ENCODE results near the gene PFKFB4.

DNA sequence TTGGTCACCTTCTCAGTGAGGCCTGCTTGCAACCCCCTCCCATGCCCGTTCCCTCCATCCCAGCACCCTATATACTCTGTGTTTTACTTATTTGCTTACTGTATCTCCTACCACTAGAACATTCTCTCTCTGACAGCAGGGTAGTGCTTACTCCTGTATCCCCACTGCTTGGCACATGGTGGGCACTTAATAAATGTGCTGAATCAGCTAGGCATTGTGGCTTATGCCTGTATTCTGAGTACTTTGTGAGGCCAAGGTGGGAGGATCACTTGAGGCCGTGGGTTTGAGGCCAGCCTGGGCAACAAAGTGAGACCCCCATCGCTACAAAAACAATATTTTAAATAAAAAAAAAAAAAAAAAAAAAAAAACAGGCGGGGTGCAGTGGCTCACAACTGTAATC, 45.1 kb downstream of the PFKFB4 start:
- no peak for TF ChIP-seq ASH2L (IDR thresholded peaks at IDR 0.05; ENCODE audit: borderline replicate concordance, low read depth)
- TF ChIP-seq TAF1 (IDR thresholded peaks at IDR 0.05; ENCODE audit: borderline replicate concordance, low read depth, low read length), result no peak
- TF ChIP-seq CTCF (IDR thresholded peaks at IDR 0.05 in 2 of 3, conservative IDR thresholded peaks at IDR 0.05 in 1 of 3; ENCODE audit: control insufficient read depth in 2 of 3, extremely low read depth in 1 of 3, insufficient read depth in 1 of 3, low read depth in 3 of 3, low read length in 3 of 3), result no peak
- TF ChIP-seq SMARCA5 (IDR thresholded peaks at IDR 0.05), result no peak
- no peak for TF ChIP-seq POLR2AphosphoS5 (IDR thresholded peaks at IDR 0.05; ENCODE audit: low read length)
- TF ChIP-seq, protein P1, sequence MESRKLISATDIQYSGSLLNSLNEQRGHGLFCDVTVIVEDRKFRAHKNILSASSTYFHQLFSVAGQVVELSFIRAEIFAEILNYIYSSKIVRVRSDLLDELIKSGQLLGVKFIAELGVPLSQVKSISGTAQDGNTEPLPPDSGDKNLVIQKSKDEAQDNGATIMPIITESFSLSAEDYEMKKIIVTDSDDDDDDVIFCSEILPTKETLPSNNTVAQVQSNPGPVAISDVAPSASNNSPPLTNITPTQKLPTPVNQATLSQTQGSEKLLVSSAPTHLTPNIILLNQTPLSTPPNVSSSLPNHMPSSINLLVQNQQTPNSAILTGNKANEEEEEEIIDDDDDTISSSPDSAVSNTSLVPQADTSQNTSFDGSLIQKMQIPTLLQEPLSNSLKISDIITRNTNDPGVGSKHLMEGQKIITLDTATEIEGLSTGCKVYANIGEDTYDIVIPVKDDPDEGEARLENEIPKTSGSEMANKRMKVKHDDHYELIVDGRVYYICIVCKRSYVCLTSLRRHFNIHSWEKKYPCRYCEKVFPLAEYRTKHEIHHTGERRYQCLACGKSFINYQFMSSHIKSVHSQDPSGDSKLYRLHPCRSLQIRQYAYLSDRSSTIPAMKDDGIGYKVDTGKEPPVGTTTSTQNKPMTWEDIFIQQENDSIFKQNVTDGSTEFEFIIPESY (IDR thresholded peaks at IDR 0.05), result no peak
- TF ChIP-seq EZH2 (IDR thresholded peaks at IDR 0.05; ENCODE audit: borderline replicate concordance, control insufficient read depth, low read depth, low read length), result no peak
- TF ChIP-seq, protein P2, sequence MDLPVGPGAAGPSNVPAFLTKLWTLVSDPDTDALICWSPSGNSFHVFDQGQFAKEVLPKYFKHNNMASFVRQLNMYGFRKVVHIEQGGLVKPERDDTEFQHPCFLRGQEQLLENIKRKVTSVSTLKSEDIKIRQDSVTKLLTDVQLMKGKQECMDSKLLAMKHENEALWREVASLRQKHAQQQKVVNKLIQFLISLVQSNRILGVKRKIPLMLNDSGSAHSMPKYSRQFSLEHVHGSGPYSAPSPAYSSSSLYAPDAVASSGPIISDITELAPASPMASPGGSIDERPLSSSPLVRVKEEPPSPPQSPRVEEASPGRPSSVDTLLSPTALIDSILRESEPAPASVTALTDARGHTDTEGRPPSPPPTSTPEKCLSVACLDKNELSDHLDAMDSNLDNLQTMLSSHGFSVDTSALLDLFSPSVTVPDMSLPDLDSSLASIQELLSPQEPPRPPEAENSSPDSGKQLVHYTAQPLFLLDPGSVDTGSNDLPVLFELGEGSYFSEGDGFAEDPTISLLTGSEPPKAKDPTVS (IDR thresholded peaks at IDR 0.05; ENCODE audit: low read depth, low read length), result no peak
